K562 (cell line): ENCODE data around the gene MPPED1.

Experiments
- CTCF ChIP-seq, 3 experiments: IDR thresholded peaks in 2 of 3; conservative IDR thresholded peaks in 1 of 3; 2 replicates each; pipeline ENCODE4 v1.5.1; 2011 to 2012; ENCODE audit warnings: low read length in 3 of 3, mild to moderate bottlenecking in 3 of 3, control low read depth in 2 of 3, improper control_type of control experiment in 1 of 3, inconsistent platforms in 1 of 3, low read depth in 1 of 3, mixed read lengths in 1 of 3, moderate library complexity in 1 of 3; ENCODE audit not compliant: insufficient read depth in 2 of 3
- ESRRB ChIP-seq: fragments of 250-450 bp; sonication (Bioruptor Pico); IDR thresholded peaks from 2 replicates; pipeline ENCODE4 v1.5.0; 2020; ENCODE audit warnings: mild to moderate bottlenecking, moderate library complexity, borderline replicate concordance
- ETV1 ChIP-seq: fragments of 450-650 bp; conservative IDR thresholded peaks from 2 replicates; pipeline ENCODE4 v1.6.1; 2016; ENCODE audit warnings: missing genetic modification characterization, control low read depth, low read depth, missing compliant biosample characterization
- FOXP4 ChIP-seq: sonication (generic); formaldehyde crosslinking; IDR thresholded peaks from 2 replicates; pipeline ENCODE4 v1.8.0; 2022; ENCODE audit warnings: mild to moderate bottlenecking, missing genetic modification reagents, borderline replicate concordance
- HEY1 ChIP-seq: fragments of 250-450 bp; sonication (Bioruptor Pico); IDR thresholded peaks from 2 replicates; pipeline ENCODE4 v1.5.0; 2020; ENCODE audit warnings: mild to moderate bottlenecking, moderate library complexity, borderline replicate concordance
- HNRNPK ChIP-seq: fragments of 200-400 bp; formaldehyde crosslinking; IDR thresholded peaks from one replicate; pipeline ENCODE4 v1.6.1; 2018; ENCODE audit warnings: mild to moderate bottlenecking, low read depth, low read length; ENCODE audit not compliant: poor library complexity, severe bottlenecking
- POLR2A ChIP-seq: fragments of 450-650 bp; conservative IDR thresholded peaks from 2 replicates; pipeline ENCODE4 v1.6.1; 2016
- WHSC1 ChIP-seq: IDR thresholded peaks from one replicate; pipeline ENCODE4 v1.6.1; 2012; ENCODE audit warnings: low read length, control low read depth, inconsistent platforms
- ZBED1 ChIP-seq: IDR thresholded peaks from 2 replicates; pipeline ENCODE4 v1.6.1; 2014
- ZBTB8A ChIP-seq: fragments of 450-650 bp; IDR thresholded peaks from 2 replicates; pipeline ENCODE4 v1.6.1; 2018; ENCODE audit warnings: mild to moderate bottlenecking, moderate library complexity; ENCODE audit not compliant: partially characterized antibody
- ZNF644 ChIP-seq: fragments of 200-800 bp; sonication (Bioruptor generic); IDR thresholded peaks from 2 replicates; pipeline ENCODE4 v1.6.1; 2016; ENCODE audit warnings: low read depth, missing genetic modification characterization, missing compliant biosample characterization

DNA sequence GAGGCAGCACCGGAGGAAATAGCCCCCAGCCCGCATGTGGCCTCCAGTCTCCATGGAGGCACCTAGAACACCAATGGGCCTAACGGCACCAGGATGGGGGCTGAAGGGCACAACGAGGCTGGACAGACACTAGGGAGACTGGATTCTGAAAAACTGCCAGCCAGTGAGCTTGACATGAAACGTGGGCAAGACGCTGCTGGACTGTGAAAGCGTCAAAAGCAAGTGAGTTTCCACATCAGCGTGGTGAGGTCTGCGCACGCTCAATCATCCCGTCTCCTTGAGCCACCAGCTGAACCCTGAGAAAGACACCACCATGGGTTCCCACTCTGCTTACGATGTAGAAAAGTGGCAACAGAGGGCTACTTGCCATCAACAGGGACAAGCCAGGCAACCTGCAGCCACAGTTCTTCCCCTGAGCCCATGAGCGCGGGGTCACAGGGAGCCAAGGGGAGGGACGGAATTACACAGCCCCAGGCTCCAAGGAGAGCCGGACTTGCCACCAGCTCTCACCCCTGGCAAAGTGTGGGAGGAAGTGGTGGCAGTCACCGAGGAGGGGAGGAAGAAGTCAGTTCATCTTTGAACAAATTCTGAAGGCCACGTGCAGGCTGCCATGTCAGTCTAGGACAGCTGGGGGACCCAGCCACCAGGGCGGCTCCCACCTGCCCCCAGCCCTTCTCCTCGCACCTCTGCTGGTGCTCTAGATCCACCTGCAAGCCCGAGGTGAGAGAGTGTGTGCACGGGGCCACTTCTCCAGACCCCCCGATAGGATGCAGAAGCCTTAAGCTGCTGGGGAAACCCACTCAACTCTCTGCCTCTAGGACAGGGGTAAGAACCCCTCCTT is 131.1 kb downstream of the MPPED1 start:
- TF ChIP-seq FOXP4 (CRISPR knock-in tag) (no peak), POLR2A (no peak), CTCF (IDR thresholded peaks at IDR 0.05 in 2 of 3, conservative IDR thresholded peaks at IDR 0.05 in 1 of 3; ENCODE audit: insufficient read depth in 2 of 3, low read depth in 1 of 3, low read length in 3 of 3) (no peak), ZBTB8A (no peak), HNRNPK (no peak), WHSC1 (no peak), ESRRB (CRISPR knock-in tag) (no peak), ETV1 (tag) (no peak), ZBED1 (no peak), ZNF644 (tag) (no peak), HEY1 (CRISPR knock-in tag) (no peak)
